Keratinocyte (primary cell): Measurements from ENCODE around the gene SMARCA2. TPM values are rescaled to one million over a fixed set of nuclear protein-coding genes. Genes with fewer than 3 reads are reported as not detected.

Experiments
- DNase-seq: peaks from one replicate; pipeline ENCODE4 v3.0.0-alpha.2; 2011; ENCODE audit warnings: low read depth, missing footprints, low spot score
- FAIRE-seq: peaks from 2 replicates; lab custom pipeline; 2011; peaks lifted over from hg19 to GRCh38; lab: Jason Lieb, UNC
- H2AFZ ChIP-seq: 2 replicates; pipeline ENCODE4 v1.6.0; 2012; ENCODE audit warnings: low read length, control low read depth, inconsistent platforms; ENCODE audit not compliant: control insufficient read depth
- H3K27ac ChIP-seq: 2 replicates; pipeline ENCODE4 v1.5.1; 2011; ENCODE audit warnings: low read length; ENCODE audit not compliant: control insufficient read depth, insufficient read depth
- H3K27me3 ChIP-seq: 3 replicates; pipeline ENCODE4 v1.6.0; 2011; ENCODE audit warnings: low read length; ENCODE audit not compliant: control insufficient read depth, insufficient read depth; ENCODE audit errors: extremely low read depth
- H3K36me3 ChIP-seq, 2 experiments: 2 replicates in 1 of 2; 3 replicates in 1 of 2; pipeline ENCODE4 v1.5.1; 2011; ENCODE audit warnings: low read length in 2 of 2, mild to moderate bottlenecking in 1 of 2; ENCODE audit not compliant: control insufficient read depth in 2 of 2, insufficient read depth in 2 of 2; ENCODE audit errors: extremely low read depth in 1 of 2
- H3K4me1 ChIP-seq: 3 replicates; pipeline ENCODE4 v1.5.1; 2011; ENCODE audit warnings: low read length; ENCODE audit not compliant: control insufficient read depth, insufficient read depth; ENCODE audit errors: extremely low read depth
- H3K4me2 ChIP-seq: 3 replicates; pipeline ENCODE4 v1.6.0; 2011; ENCODE audit warnings: low read depth, low read length; ENCODE audit not compliant: control insufficient read depth, insufficient read depth; ENCODE audit errors: extremely low read depth
- H3K4me3 ChIP-seq, 3 experiments: fragments of 200-600 bp in 1 of 3; sonication (generic) in 1 of 3; 2 replicates in 2 of 3; 3 replicates in 1 of 3; pipeline ENCODE4 v1.5.1; 2011 to 2016; ENCODE audit warnings: low read length in 3 of 3, mild to moderate bottlenecking in 3 of 3, control low read depth in 2 of 3, inconsistent platforms in 1 of 3, low read depth in 1 of 3, mixed read lengths in 1 of 3, mixed run types in 1 of 3, moderate library complexity in 1 of 3; ENCODE audit not compliant: control insufficient read depth in 2 of 3, insufficient read depth in 2 of 3; ENCODE audit errors: extremely low read depth in 1 of 3
- H3K79me2 ChIP-seq: 2 replicates; pipeline ENCODE4 v1.6.0; 2012; ENCODE audit warnings: low read length; ENCODE audit not compliant: control insufficient read depth, insufficient read depth
- H3K9ac ChIP-seq: 3 replicates; pipeline ENCODE4 v1.6.0; 2011; ENCODE audit warnings: low read length; ENCODE audit not compliant: control insufficient read depth, insufficient read depth; ENCODE audit errors: extremely low read depth
- H3K9me1 ChIP-seq: 3 replicates; pipeline ENCODE4 v1.6.0; 2011; ENCODE audit warnings: low read length; ENCODE audit not compliant: control insufficient read depth, insufficient read depth; ENCODE audit errors: extremely low read depth
- H3K9me3 ChIP-seq: 2 replicates; pipeline ENCODE4 v1.5.1; 2012; ENCODE audit warnings: low read depth, low read length; ENCODE audit not compliant: control insufficient read depth
- H4K20me1 ChIP-seq: 3 replicates; pipeline ENCODE4 v1.6.0; 2011; ENCODE audit warnings: low read length; ENCODE audit not compliant: control insufficient read depth, insufficient read depth; ENCODE audit errors: extremely low read depth
- CTCF ChIP-seq, 3 experiments: IDR thresholded peaks in 1 of 3; conservative IDR thresholded peaks in 1 of 3; optimal IDR thresholded peaks in 1 of 3; 2 replicates in 2 of 3; 3 replicates in 1 of 3; pipeline versions ENCODE3 to v1.5.1; 2011; ENCODE audit warnings: low read length in 3 of 3, mild to moderate bottlenecking in 3 of 3, moderate library complexity in 2 of 3, control low read depth in 1 of 3, inconsistent platforms in 1 of 3; ENCODE audit not compliant: insufficient read depth in 2 of 3; ENCODE audit errors: extremely low read depth in 1 of 3
- EZH2 ChIP-seq: IDR thresholded peaks from one replicate; pipeline ENCODE4 v1.6.1; 2012; ENCODE audit warnings: inconsistent platforms, mild to moderate bottlenecking, low read length, moderate library complexity
- dilution Hi-C: fragments of 300-500 bp; cut with MboI; formaldehyde crosslinking; loops from one replicate; pipeline ENCODE4 v1.7.0; 2020; ENCODE audit warnings: low sequenced_read_pairs; ENCODE audit not compliant: extremely low pct_ligation_motif_present
- polyA plus RNA-seq, 5 experiments: library from polyadenylated mRNA; depleted of rRNA in 3 of 5; stranded (reverse) in 3 of 5; stranded (forward) in 1 of 5; unstranded in 1 of 5; fragments of >200 nt; gene quantifications; 1 replicate in 1 of 5; 2 replicates in 3 of 5; 3 replicates in 1 of 5; pipeline versions ENCODE4 v1.2.1 to v1.2.3, GENCODE V29; 2011 to 2012; ENCODE audit warnings: missing spikeins in 2 of 5, low read depth in 1 of 5, low replicate concordance in 1 of 5

SMARCA2 gene
- polyA plus RNA-seq, 1 donor (not counting 4 experiments of a cell fraction or from before 2014, with no cell fraction given), result 39.0 TPM

DNA sequence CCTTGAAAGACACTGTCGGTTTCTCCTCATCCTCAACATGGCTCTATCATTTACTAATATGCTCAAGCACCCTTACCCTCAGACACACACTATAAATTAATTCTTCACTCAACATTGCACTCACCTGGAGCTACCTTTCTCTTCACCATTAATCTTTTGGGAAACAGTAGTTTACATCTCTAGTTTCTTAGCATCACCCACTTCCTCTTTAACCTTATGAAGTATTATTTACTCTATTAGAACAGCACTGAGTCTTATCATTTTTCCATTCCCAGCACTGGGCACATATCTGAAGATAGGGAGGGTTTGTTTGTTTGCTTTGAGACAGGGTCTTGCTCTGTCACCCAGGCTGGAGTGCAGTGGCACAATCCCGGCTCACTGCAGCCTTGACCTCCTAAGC, 213.5 kb downstream of the SMARCA2 start:
- dilution Hi-C loops, result no loop called here
- DNase-seq (no peak), FAIRE-seq (no peak)
- Histone ChIP-seq H3K9me3 (no peaks in the 10 kb centered on the region), H3K79me2 (no peaks in the 10 kb centered on the region), H3K9ac (no peak overlapping the region), H3K36me3 (no peaks in the 10 kb centered on the region), H3K9me1 (no peaks in the 10 kb centered on the region), H3K4me3 (no peak overlapping the region), H3K27ac (no peak overlapping the region), H3K27me3 (no peaks in the 10 kb centered on the region), H2AFZ (no peak overlapping the region), H3K4me1 (no peaks in the 10 kb centered on the region), H4K20me1 (no peaks in the 10 kb centered on the region), H3K4me2 (no peak overlapping the region)
- TF ChIP-seq EZH2, result no peak
- TF ChIP-seq CTCF (optimal IDR thresholded peaks at IDR 0.05 in 1 of 3, IDR thresholded peaks at IDR 0.05 in 1 of 3, conservative IDR thresholded peaks at IDR 0.05 in 1 of 3; ENCODE audit: extremely low read depth in 1 of 3, insufficient read depth in 2 of 3, low read length in 3 of 3), result no peak

DNA sequence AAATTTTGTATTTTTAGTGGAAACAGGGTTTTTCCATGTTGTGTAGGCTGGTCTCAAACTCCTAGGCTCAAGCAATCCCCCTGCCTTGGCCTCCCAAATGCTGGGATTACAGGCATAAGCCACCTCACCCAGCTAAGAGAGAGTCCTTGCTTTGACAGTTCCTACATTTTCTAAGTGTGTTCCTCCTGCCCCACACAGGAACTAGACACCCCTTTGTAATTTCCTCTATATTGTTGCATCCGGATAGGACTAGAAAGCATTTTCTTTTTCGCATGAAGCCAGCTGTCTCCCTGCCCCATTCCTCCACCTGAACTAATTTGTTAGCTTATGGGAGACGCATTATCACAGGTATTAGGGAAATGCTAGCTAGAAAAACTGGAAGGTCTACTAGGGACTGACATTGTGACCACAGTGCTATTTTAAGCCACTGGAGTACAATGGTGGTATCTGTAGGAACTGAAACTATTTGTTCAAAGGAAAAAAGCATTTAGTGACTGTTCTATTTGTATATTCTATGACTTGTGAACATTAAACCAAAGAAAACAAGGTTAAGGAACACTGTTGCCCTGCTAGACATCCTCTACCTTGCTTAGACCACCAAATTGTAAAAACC, 214.1 kb downstream of the SMARCA2 start:
- Histone ChIP-seq H3K4me2 (no peak overlapping the region), H4K20me1 (no peaks in the 10 kb centered on the region), H3K27ac (no peak overlapping the region), H3K9me1 (no peaks in the 10 kb centered on the region), H3K4me3 (no peak overlapping the region), H3K36me3 (no peaks in the 10 kb centered on the region), H3K27me3 (no peaks in the 10 kb centered on the region), H3K9ac (no peak overlapping the region), H3K79me2 (no peaks in the 10 kb centered on the region), H3K4me1 (no peaks in the 10 kb centered on the region), H2AFZ (peak overlapping the region; percentile 27), H3K9me3 (no peaks in the 10 kb centered on the region)
- DNase-seq (no peak), FAIRE-seq (no peak)
- dilution Hi-C loops, result no loop called here
- TF ChIP-seq EZH2 (no peak), CTCF (optimal IDR thresholded peaks at IDR 0.05 in 1 of 3, IDR thresholded peaks at IDR 0.05 in 1 of 3, conservative IDR thresholded peaks at IDR 0.05 in 1 of 3; ENCODE audit: extremely low read depth in 1 of 3, insufficient read depth in 2 of 3, low read length in 3 of 3) (no peak)
